NCI-H2107 treated with DMSO at 0.1 percent for 48 hours (cell line): ENCODE results near the gene PRCP.
"Not testable (repeated sequence)": the region's sequence is repeated elsewhere in the genome, so short reads cannot be mapped to it uniquely, and the experiment has no call there.

ENCODE experiments used
- DNase-seq: peaks from one replicate; lab custom pipeline; 2025; ENCODE audit not compliant: unreplicated experiment; lab: John Stamatoyannopoulos, UW

The PRCP gene

DNA sequence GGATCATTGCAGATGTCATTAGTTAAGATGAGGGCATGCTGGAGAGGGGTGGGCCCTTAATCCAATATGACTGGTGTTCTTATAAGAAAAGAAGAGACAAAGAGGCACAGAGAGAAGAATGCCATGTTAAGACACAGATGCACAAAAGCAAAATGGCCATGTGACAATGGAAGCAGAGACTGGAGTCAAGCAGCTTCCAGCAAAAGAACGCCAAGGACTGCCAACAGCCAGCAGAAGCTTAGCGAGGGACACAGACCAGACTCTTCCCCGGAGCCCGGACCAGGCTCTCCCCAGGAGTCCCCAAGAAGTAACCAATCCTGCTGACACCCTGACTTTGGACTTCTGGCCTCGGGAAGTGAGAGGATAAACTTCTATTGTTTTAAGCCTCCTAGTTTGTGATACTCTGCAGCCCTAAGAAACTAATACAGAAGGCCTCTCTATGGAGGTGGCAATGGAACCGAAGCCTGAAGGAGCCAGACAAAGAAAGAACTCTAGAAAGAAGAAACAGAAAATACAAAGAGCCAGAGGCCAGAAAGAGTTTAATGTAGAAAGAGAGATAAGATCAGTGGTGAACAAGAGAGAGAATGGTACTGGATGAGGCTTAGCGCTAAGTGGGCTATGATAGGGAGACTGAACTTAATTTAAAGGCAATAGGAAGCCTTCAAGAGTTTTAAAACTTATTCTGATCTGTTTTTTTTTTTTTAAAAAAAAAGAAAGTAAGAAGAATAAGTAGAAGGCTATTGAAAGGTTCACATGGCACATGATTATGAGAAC lies 27.7 kb downstream of the PRCP start:
- no peak for DNase-seq

DNA sequence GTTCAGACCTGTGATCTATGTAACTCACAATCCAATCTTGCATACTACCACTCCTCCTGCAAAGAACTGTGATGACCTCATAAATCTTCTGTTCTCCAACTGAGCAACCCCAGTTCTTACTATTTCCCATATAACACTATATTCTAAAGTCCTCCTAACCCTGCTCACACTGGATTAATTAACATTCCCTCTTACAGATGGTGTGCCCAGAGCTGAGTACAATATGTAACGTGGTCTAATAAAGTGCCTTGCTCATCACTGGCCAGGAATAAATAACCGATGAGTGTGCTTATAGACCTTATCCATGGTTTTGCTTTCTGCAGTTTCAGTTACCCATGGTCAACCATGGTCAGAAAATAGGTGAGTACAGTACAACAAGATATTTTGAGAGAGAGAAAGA lies 28.6 kb downstream of the PRCP start:
- DNase-seq = no peak

DNA sequence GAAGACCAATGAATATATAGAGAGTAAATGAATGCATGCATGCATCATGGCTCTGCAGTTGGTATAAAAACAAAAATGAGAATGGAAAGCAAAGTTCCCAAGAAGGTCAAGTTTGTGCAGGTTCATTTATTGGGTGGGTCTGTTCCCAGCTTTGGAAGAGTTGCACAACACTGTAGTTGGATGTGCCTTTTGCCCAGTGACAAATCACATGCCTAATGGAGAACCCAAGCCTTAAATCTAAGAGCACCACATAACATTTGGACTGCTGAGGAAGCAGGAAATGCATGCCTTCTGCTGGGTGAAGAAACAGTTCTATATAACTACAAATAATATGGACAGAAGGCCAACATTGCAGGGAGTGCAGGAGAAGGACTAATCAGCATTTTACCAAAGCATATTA lies 30.6 kb downstream of the PRCP start:
- no peak for DNase-seq

DNA sequence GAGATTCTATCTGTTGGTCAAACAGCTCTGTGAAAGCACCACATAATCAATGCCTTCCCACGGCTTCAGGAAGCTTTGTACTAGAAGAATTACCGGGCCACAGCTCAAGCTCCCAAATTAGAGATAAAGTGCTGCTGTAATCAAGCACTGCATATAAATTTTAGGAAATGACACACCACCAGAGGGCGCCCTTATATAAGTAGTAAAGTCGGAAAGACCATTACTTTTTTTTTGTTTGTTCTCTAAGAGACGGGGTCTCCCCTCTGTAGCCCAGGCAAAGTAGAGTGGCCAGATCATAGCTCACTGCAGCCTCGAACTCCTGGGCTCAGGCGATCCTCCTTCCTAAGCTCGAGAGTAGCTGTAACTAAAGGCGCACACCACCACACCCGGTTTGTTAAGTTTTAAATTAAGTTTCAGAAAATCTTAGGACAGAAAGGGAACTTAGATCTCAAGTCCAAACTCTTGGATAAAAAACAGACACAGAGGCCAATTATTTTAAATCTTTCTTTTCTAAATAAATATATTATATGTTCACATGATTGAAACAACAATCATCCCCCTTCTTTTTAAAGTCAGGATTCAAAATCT lies 32.6 kb downstream of the PRCP start:
- peak; percentile 56 for DNase-seq

DNA sequence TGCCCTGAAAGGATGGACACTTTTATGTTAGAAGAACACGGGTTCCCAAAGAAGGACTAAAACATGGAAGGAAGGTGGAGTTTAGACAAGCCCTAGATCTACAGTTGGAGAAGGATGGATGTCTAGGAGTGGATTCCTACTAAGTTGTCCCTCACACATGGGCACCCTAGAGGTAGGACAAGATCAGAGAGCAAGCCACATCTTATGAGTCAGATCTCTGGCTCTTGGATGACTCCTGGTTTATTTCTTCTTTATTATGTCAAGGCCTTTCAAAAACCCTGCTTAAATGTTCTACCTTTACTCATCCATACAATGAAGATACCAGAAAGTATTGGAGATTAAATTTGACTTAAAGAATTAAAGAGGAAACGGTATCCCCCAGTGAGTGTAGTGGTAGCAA lies 34.4 kb downstream of the PRCP start:
- DNase-seq = no peak

DNA sequence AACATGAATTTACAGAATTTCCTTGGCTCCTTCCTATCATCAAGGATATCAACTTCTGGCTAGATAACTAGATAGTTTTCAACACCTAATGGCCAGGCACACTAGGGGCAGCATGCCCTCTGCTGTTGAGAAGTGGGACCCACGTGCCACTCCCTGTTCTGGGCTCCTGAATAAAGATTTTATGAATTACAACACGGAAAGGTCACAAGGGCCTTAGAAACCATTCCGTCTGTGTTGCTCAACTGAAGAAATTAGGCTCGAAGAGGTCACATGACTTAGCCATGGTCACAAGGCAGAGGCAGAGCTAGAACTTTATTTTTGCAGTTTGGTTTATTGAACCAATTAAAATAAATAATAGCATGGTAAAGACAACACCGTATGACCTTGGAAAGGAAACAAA lies 36.0 kb downstream of the PRCP start:
- peak; percentile 29 for DNase-seq

DNA sequence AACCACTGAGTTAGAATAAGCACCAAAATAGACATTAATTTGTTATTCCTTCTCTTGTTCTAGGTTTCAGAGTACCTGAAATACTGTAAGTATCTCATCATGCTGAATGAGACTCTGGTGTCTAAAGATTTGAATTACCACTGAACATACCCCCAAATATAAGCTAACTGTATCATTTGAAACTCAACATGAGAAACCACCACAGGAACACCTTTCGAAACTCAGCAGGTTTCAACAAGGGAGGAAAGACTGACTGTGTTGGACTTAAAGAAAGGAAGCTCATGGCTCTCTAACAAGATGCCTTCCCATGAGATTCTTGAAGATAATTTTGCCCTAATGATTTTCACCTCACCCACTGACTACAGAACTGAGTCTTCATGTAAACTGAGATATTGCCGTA lies 37.0 kb downstream of the PRCP start:
- DNase-seq = no peak

DNA sequence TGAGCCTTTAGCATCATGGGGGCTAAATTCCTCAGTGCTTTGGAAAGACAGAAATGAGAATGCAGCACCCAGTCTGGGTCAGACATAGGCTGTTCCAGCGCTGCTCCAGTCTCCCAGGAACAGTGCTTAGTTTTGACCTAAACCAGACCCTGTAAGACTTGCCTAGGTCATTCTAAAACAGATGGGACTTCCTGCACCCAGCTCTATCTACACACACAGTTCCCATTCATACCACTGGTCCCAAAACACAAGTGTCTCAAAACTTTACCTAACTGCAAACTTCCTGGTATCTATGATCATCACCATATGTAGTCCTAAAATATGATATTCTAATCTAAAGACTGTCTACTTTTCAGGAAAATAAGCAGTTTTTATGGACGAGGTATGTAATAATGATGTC lies 37.9 kb downstream of the PRCP start:
- no peak for DNase-seq

DNA sequence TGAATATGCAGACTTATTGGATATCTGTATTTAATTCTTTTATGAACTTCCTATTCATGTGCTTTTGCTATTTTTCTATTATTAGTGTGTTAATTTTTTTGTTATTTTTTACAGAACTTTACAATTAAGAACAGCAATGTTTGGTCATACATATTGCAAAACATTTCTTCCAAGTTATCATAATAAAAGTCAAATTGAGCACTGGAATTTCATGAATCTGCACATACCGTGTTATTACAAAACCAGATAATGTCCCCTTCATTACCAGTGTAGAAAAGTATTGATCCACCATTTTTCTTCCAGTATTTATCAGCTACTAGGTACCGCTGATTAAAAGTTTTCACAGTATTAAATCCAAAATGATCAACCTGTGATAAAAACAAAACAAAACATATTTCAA lies 40.5 kb downstream of the PRCP start:
- DNase-seq = no peak

DNA sequence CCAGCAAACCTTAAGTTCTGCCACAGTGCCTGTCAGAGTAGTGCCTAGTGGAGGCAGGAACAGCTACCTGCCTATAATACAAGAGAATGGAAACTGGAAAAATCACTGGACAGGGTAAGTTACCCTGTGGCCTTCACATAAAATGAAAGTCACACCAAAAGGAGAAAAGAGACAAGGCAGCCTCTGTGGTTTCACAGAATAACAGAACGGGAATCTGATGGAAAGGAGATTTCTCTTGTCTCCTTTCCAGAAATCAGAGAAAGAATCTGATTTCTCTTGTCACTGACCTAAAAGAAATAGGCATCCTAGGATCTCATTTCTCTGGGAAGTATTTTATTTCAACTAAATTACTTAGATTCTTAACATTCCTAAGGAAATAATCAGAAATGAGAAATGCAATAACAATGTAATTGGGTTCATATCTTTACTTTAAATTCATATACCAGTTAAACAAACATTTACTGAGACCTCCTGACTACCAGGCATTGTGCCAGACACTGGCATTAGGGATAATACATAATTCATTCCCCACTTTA lies 41.6 kb downstream of the PRCP start:
- no peak for DNase-seq

DNA sequence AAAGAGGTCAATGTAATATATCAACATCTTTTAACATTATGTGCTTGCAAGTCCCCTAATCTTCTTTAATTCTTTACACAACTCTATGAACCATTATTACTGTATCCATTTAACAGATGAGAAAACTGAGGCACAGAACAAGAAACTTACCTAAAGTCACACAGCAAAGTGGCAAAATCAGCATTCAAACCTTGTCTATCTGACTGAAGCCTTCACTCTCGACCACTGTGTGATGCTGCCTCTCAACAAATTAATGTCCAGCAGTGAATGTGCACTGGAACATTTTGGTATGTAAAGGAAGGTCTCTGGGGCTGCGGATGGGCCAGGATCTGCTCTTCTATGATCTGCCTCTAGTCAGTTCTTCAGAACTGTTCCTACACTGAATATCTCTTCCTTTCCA lies 42.1 kb downstream of the PRCP start:
- DNase-seq = no peak

DNA sequence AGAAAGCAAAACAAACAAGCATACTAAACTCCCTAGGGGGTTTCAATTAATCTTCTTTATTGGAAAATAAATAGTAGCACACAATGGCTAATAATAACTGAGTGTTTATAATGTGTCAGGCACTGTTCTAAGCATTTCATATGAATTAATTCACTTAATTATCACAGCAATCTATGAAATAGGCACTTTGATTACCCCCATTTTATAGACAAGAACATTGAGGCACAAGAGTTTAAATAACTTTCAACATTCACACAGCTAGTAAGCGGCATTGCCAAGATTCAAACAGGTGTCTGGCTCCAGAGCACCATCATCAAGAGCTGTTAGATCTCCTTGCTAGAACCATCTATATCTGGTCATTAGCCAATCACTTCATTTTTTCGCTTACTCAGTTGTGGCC lies 43.1 kb downstream of the PRCP start:
- no peak for DNase-seq

DNA sequence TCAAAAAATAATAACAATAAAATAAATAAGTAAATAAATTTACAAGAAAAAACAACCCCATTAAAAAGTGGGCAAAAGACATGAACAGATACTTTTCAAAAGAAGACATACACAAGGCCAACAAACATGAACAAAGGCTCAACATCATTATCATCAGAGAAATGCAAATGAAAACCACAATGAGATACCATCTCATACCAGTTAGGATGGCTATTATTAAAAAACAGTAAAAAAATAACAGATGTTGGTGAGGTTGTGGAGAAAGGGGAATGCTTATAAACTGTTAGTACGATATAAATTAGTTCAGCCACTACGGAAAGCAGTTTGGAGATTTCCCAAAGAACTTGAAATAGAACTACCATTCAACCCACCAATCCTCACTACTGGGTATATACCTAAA lies 44.6 kb downstream of the PRCP start:
- DNase-seq = no peak

DNA sequence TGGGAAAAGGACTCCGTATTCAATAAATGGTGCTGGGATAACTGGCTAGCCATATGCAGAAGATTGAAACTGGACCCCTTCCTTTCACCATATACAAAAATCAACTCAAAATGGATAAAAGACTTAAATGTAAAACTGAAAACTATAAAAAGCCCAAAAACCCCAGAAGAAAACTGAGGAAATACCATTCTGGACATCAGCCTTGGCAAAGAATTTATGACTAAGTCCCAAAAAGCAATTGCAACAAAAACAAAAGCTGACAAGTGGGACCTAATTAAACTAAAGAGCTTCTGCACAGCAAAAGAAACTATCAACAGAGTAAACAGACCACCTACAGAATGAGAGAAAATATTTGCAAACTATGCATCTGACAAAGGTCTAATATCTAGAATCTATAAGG lies 45.3 kb downstream of the PRCP start:
- not testable (repeated sequence) for DNase-seq

DNA sequence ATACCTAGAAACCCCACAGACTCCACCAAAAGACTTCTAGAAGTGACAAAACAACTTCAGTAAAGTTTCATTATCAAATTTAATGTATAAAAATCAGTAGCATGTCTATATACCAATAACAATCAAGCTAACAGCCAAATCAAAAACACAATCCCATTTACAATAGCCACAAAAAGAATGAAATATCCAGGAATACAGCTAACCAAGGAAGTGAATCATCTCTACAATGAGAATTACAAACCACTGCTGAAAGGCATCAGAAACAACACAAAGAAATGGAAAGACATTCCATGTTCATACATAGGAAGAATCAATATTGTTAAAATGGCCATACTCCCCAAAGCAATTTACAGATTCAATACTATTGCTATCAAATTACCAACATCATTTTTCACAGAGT lies 46.0 kb downstream of the PRCP start:
- no peak for DNase-seq

DNA sequence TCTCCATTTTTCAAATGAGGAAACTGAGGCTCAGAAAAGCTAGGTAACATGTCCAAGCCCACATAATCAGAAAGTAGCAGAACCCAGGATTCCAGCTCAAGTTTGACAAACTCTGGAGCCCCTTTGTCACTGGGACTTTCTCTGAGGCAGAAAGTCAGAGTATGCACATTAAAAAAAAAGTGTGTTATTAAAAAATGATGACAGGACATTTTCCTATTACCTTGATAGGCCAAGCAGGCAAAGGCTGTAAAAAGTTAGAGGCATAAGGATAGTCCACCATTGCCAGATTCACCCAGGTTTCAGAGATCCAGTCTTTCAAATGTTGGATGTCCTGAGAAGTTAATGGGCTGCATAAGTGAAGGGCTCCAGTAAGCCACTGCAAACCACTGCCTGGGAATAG lies 51.4 kb downstream of the PRCP start:
- no peak for DNase-seq

DNA sequence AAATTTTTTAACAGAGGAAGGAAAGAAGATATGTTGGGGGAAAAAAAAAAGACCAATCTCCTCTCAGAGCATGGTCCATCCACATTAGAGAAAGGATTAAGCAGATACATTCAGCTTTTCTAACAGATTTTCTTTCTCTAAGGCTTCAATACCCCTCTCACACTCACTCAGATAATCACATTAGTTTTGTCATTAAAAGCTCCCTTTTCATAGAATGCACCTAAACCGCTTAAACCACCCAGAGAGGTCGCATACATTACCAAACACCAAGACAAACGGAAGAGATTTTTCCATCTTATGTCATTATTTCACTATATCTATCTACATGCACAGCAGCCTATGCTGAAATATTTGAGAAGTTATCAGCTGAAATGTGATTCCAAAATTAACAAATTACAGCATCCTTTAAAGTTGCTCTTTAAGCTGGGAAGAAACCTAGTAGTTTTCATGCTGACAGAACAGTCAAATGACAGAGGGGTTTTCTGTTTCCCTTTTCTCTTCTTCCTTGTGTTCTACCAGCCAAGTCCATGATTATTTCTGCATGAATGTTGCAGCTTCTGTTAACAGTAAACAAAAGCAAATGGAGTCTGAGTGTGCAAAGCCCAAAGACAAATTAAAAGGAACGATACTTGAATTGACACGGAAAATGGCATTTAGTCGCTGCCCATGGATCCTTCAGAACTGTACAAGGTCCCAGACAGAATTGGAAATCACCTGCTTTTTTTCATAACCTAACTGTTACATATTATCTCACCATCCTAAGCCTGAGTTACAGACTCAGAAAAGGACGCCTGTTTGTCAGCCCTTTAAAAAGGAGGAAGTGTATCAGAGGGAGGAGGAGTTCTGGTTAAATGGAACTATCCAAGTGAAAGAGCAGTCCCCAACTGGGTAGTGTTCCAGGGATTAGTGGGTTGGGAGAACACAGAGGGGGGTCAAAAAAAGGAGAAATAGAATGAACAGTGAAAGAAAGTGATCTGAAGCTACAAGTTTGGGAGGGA lies 54.6 kb downstream of the PRCP start:
- no peak for DNase-seq

DNA sequence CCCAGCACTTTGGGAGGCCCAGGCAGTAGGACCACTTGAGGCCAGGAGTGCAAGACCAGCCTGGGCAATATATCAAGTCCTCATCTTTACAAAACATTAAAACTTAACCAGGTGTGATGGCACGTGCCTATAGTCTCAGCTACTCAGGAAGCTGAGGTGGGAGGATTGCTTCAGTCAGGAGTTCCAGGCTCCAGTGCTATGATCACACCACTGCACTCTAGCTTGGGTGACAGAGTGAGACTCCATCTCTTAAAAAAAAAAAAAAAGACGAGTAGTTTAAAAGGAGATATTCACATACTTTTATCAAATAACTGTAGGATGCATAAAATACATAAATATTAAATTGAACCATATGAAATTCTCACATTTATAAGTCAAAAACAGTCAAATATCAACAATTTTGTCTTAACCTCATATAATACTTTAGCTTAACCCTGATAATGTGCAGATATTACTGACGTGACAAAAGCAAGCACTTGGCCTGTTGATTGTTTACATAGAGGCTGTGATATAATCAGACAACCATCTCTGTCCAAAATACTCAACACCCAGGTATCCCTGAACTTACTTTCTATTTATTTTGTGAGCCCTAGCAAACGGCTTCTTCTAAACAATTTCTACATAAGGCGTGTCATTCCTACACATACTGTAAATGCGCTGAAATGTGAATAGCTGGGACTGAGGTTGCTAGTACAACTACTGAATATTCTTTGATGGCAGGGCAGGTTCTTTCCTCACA lies 57.0 kb downstream of the PRCP start:
- DNase-seq = no peak

DNA sequence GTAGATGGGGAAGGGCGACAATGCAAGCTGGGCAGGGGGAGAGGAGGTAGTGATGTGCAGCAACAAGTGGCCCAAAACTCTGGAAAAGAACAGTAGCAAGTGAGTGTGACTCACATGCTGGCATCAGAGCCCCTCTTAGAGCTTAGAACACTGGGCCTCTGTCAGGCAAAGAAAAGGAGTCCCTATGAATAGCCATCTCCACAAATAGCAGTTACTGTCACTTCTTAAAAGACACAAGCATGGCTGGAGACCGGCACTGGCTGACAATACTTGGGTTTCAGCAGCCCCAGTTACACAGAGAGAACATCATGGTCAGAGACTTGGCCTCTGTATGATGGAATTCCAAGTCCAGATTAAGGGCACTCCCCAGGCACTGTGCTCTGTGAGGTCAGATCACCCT lies 58.2 kb downstream of the PRCP start:
- DNase-seq = no peak

DNA sequence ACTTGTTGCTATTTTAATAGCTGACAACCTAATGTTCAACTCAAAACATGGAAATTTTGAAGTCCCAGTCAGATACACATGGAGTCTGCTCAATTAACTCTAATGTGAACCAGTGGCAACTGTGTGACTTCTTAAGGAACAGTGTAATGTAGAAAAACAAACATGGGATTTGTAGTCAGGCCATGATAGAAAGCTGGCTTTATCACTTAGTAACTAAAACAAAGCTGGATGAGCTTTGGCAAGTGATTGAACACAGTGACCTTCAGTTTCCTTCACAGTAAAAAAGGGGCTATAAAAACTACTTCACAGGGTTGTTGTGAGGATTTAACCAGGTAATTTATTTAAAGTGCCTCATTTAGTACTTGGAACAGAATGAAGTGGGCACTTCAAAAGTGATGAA lies 62.6 kb downstream of the PRCP start:
- no peak for DNase-seq

DNA sequence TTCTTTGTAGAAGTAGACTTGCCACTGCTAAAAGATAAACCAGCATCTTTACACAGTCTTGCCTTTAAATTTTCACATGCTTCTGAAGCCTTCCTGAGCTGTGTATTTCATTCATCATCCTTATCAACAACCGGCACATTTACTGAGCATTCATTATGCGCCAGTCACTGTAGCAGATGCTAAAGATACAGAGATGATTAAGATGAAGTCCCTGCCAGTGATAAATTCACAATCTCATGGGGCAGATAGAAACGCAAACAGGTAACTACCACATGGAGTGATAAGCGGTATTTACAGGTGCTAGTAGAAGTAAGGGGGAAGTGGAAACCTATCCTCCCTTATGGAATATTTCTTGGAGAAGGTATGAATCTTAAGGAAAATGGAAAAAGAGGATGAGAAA lies 67.2 kb downstream of the PRCP start:
- DNase-seq = no peak
